GM19193 (cell line): ENCODE data around the gene OGFRL1.

Experiments used
- POLR2A ChIP-seq: IDR thresholded peaks from 4 replicates; pipeline ENCODE4 v1.6.1; 2011; ENCODE audit not compliant: insufficient read depth, insufficient read length; ENCODE audit errors: extremely low read depth

Gene OGFRL1

GRCh38 chr6:71288228-71289038, at the start of gene OGFRL1:
Gene OGFRL1 (plus strand): TSS chr6:71288811. CDS start chr6:71288937, 126 bp downstream.
- TF ChIP-seq POLR2A: peak; percentile 77

DNA sequence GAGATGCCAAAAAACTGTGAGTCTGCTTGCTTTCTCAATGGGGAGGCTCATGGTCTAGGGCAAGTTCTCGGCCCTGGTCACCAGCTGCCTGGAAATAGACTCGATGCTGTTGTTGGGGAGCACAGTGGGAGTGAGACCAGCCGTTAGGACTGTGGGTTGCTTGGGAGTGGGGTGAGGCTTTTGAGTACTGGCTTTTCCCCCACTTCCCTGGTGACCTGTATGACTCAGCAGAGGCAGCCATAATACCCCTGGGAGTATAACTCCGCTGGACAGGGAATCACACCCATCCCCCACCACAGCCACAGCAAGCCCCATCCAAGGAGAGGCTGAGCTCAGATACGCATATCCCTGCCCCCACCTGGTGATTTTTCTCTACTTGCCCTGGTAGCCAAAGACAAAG, 48.9 kb upstream of the OGFRL1 start:
- TF ChIP-seq POLR2A: no peak

- no peak for TF ChIP-seq POLR2A
Measured at GRCh38 chr6:71245265-71246049, 43.2 kb upstream of the OGFRL1 start.

DNA sequence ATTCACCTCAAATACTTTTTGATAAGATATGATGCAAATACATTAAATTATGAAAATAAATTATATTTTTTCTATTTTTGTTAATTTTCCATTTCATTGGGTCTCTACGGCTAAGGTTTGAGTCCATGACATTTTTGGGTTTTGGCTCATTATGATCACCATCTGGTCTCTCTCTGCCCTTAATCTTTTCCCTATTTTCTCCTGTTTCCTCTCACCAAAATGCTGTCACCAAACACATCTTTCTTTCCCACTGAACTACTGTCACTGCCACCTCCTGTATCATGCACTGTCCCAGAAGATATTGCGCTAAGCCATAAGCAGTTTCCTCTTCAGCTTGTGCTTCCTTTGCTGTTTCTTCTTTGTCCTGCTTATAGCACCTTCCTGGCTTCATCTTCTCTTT, 42.0 kb upstream of the OGFRL1 start:
- no peak for TF ChIP-seq POLR2A

GRCh38 chr6:71248306-71248765, 40.3 kb upstream of the OGFRL1 start:
- TF ChIP-seq POLR2A: no peak

DNA sequence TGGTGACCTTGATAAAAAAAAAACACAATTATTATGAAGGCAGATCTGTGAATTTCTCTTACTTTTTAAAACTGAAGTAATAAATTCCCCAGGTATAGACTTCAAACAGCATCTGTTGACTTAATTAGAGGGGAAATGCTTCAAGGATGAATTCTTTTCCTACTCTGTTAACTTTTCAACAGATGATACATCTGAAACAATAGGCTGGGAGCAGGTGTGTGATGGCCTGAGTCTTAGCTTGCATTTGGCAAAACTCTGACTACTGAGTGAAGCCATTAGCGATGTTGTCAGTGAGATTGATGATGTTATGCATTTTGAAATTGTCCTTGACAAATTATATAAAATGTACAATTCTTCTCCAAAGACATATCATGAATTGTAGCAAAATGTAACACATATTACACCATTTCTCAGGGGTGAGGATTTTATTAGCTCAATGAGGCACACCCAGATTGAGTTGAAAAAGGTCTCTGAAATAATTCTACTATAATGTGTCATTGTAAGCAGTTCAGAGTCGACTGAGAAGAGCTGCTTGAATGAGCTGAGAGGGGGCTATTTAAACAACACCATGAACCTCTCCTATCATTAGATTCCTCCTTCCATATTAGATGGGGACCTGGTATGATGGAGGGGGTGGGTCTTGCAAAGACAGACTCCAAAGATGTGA, 39.6 kb upstream of the OGFRL1 start:
- no peak for TF ChIP-seq POLR2A

DNA sequence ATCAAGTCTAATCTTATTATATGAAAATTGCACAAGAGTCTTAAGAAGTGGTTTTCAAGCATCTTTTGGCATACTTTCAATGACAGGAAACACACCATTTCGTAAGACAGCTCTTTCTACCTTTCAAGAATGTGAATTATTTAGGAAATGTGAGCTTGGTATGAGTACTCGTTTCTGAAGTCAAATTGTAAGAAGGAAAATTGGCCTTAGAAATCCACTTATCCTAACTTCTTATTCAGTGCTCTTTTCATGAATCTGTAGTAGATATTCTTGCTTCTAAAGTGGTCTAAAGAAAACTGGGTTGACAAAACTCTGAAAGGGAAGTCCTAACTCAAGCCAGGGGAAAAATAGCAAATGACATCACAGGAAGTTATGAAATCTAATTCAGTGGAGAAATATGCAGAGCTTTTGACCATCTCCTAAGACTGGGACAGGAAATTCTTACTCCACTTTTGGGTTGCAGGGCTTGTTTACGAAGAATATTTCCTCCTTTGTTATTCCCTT, 38.5 kb upstream of the OGFRL1 start:
- no peak for TF ChIP-seq POLR2A

GRCh38 chr6:71252410-71252809, 36.2 kb upstream of the OGFRL1 start:
- no peak for TF ChIP-seq POLR2A

DNA sequence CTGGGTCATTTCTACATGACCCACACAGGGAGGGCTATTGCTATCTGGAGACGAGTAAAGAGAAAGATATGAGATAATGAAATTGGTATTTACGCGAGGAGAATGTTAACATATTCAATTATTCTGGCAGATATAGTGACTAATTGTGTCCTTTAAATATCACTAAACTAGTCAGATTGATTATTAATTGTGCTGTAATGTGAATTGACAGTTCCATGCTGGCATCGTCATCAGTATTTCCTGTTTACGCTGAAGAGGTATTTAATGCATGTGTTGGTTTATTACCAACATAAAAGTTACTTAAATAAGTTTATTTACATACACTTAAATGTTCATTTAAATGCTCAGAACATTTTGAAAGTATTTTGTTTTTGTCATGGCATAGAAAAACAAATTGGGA, 35.7 kb upstream of the OGFRL1 start:
- TF ChIP-seq POLR2A: no peak

- TF ChIP-seq POLR2A: no peak
Measured at GRCh38 chr6:71254323-71254722, 34.3 kb upstream of the OGFRL1 start.

DNA sequence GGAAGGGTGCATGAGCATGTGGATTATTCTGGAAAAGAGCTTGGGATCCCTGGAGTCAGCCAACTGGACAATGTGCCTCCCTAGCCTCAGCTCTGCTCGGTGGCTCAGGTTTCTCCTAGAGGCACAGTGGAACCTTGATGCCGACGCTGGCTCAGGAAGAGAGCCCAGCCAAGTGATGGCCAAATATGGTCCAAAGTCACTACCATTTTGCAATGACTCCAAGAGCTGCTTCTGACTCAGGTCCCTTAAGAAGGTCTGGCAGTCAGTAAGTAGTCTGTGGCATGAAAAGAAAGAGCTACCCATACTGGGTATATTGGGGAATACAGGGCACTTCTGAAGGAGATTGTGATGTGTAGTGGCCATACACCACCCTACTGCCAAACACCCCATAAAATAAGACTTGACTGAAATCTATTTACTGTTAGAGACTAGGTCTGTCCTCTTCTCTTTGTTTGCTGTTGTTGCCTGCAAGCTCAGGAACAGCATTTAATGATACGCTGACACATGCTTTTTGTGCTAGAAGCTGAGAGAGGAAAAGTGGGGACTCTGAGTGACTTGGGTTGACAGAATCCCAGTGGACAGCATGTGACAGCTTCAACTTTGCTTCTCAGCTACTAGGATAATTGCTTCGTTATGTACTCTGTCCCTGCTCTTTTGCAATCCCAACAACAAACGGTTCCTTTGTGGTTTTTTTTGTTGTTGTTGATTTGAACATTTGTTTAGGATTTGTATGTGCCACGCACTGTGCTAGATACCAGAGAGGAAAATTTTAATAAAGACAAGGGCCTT, 30.3 kb upstream of the OGFRL1 start:
- no peak for TF ChIP-seq POLR2A

- TF ChIP-seq POLR2A: no peak
Measured at GRCh38 chr6:71259888-71260604, 28.6 kb upstream of the OGFRL1 start.

DNA sequence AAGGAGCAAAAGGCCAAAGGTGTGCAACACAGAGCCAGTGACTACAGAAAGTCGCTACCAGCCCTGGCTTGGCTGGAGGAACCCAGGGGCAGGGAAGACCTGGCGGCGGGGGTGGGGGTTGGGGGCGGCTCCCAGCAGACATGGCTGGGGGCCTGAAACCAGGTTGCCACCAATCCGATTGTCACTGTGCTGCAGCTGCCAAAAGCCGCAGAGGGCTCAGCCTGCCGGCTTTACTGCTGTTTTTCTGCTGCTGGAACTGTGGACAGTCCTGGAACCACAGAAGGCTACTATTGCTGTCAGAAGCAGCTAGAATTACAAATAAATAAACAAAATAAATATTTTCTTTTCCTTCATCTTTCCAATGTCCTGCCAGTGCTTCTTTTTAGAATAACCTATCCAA, 25.7 kb upstream of the OGFRL1 start:
- no peak for TF ChIP-seq POLR2A
